GM18526 (cell line): ENCODE measurements around the gene KRTAP10-5.

Experiments used
- POLR2A ChIP-seq: IDR thresholded peaks from 3 replicates; pipeline ENCODE4 v1.6.1; 2011; ENCODE audit not compliant: insufficient read length; ENCODE audit errors: extremely low read depth

KRTAP10-5 gene

GRCh38 chr21:44548922-44549321, 31.5 kb downstream of the KRTAP10-5 start:
- no peak for TF ChIP-seq POLR2A

DNA sequence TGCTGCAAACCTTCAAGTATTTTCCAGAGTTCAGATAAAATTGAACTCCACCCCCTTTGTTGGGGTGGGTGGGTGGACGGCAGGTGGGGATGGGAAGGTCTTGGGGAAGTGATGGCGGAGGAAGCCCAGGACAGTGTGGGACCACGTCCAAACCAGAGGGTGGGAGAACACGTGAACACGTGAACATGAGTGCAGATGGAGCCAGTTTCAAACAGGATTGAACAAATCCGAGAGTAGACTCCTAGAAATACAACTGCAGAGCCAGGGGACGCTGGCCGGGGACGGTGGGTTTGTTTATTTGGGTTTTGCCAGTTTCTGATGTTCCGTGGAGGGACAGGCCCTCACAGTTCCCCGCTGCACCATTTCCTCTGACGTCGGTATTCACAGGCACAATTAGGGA, 32.0 kb downstream of the KRTAP10-5 start:
- no peak for TF ChIP-seq POLR2A

DNA sequence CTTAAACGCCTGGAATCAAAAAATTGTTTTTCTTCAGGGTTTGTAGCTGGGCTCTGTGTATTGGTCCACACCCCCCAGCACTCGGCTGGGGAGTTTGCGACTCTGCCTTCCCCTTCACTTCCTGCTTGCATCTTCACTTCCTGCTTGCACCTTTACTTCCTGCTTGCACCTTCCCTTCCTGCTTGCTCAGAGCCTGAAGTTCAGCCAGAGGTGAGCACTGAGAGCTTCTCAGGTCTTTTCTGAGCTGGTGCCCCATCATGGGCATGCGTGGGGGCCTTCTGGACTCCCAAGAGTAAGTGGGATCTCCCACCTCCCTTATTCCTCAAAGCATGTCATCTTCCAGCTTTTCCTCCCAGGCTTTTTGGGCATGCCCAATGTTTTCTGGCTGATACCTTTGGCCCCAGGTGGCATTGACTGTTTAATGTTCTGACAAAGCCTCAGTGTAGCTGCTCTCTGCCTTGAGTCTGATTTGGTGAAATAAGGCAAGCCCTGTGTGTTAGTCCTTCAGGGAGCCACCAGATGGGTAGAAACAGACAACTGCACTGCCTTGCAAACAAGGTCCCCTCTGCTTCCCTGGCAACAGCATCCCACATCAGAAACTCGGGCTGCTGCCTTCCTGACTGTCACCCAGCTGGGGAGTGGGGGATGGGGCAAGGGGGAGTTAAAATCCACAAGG, 32.6 kb downstream of the KRTAP10-5 start:
- no peak for TF ChIP-seq POLR2A

- TF ChIP-seq POLR2A, result no peak
Measured at GRCh38 chr21:44544566-44544965, 35.8 kb downstream of the KRTAP10-5 start.

DNA sequence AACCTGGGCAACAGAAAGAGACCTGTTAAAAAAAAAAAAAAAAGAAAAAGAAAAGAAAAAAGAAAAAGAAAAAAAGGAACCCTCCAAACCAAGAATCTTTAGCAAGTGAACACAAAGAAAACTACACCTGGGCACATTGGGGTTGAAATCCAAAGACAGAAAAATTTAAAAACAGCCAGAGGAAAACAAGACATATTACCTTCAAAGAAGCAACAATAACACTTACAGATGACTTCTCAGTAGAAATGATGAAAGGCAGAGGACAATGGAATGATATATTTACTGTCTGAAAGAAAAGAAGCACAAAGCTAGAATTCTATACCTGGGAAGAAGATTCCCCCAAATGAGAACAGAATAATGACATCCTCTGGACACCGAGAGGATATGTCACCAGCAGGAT, 37.7 kb downstream of the KRTAP10-5 start:
- no peak for TF ChIP-seq POLR2A

DNA sequence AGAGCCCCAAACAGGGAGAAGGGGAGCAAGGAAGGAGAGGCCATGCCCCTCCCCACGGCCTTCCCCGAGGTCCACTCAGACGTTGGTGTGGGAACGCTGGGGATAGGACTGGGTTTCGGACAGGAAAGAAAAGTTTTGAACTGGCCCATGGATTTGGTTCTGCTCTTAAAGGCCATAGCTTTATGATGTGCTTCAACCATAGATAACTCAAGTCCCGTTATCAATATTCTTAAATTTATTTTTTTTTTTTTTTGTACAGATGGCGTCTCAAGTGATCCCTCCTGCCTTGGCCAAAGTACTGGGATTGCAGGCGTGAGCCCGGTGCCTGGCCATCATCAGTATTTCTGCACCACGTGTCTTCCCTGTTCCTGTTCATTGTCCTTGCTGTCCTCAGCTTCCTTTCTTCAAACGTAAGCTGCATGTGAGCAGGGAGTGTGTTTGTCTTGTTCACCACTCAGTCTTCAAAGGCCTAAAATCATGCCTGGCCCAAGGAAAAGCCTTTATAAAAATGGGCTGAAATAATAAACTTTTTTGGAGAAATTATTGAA, 39.6 kb downstream of the KRTAP10-5 start:
- TF ChIP-seq POLR2A, result no peak

- no peak for TF ChIP-seq POLR2A
Measured at GRCh38 chr21:44539991-44540666, 40.3 kb downstream of the KRTAP10-5 start, which contains the start of gene KRTAP10-1. TSS of gene KRTAP10-1 (minus strand) at chr21:44540195. CDS start at chr21:44540150, 45 bp downstream.

DNA sequence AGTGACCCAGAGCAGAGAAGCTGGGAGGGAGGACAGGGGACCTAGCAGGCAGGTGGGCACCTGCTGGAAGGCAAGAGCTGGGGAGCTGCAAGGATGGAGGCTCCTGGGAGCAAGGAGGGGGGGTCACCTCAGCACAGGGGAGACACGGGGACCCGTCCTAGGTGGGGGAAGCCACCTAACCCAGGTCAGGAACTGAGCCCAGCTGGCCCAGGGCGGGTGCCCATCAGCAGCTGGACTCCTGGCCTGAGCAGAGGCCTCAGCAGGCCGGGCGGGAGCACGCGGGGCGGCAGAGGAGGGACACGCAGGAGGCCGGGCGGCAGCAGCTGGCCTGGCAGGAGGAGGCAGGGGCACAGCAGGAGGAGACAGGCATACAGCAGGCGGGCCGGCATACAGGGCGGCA, 41.4 kb downstream of the KRTAP10-5 start:
- no peak for TF ChIP-seq POLR2A

DNA sequence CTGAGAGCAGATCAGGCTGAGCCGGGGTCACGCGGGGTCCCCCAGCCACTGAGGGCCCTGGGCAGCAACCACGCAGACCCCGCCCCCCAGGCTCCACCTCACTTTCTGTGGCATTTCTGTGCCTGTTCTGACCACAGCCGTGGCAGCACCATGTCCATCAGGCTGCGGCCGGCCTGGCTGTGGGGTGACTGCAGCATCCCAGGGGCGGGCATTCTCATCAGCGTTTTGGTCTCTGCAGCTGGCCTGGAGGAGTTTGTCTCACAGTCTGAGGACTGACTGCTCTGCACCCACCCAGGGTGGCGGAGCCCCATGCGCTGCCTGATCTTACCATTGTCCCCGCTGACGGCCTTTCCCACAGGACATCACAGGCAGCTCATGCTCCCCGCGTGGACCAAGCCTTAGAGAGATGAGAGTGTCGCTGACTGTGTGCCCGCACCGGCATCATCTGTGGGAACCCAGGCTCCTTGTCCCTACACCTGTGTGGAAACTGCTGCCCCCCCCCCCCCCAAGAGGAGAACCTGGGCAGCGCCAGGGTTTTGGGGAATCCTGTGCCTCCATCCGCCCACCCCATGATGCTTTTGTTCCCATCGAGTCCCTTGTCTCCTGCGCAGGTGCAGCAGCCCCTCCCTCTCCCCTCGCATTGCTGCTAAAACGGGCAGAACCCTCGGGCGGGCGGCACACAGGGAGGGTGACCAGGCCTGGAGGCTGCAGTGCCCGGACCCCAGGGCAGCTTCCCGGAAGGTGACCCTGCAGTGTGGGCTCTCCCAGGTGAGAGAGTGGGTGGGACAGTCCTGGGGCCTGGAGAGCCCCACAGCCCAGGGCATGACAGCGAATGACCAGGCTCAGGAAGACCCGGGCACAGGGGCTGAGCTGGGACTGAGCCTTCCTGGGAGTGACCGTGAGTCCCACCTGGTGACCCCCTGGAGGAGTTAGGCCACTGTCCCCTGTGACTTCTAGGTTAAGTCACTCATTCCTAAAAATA, 42.2 kb downstream of the KRTAP10-5 start:
- TF ChIP-seq POLR2A, result no peak

DNA sequence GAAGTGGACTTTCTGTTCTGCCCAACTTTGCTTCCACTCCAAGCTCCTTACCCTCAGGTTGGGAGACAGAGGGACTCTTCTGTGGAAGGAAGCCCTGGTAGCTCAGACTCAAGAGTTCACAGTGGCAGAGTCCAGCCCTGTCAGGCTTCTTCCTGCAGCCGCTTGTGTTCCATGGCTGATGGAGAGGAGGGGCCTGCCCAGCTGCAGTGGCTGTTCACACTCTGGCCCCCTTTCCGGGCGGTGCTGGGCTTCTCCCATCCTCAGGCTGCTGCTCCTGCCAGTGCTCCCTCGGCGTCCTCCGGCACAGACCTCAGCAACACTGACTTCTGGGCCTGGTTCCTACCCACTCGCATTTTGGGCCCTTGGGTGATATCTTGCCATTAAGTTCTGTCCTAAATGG, 44.4 kb downstream of the KRTAP10-5 start:
- TF ChIP-seq POLR2A, result no peak

DNA sequence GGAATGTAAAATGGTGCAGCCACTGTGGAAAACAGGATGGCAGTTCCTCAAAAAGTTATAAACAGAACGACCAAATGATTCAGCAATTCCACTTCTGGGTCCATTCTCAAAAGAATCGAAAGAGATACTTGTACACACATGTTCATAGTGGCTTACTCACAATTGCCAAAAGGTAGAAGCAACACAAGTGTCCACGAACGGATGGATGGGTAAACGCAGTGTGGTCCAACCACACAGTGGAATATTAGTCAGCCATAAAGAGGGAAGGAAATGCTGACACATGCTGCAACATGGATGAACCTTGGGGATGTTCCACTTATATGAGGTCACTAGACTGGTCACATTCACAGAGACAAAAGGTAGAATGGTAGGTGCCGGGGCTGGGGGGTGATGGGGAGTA, 45.7 kb downstream of the KRTAP10-5 start:
- no peak for TF ChIP-seq POLR2A

- no peak for TF ChIP-seq POLR2A
Measured at GRCh38 chr21:44533891-44534627, 46.3 kb downstream of the KRTAP10-5 start.

DNA sequence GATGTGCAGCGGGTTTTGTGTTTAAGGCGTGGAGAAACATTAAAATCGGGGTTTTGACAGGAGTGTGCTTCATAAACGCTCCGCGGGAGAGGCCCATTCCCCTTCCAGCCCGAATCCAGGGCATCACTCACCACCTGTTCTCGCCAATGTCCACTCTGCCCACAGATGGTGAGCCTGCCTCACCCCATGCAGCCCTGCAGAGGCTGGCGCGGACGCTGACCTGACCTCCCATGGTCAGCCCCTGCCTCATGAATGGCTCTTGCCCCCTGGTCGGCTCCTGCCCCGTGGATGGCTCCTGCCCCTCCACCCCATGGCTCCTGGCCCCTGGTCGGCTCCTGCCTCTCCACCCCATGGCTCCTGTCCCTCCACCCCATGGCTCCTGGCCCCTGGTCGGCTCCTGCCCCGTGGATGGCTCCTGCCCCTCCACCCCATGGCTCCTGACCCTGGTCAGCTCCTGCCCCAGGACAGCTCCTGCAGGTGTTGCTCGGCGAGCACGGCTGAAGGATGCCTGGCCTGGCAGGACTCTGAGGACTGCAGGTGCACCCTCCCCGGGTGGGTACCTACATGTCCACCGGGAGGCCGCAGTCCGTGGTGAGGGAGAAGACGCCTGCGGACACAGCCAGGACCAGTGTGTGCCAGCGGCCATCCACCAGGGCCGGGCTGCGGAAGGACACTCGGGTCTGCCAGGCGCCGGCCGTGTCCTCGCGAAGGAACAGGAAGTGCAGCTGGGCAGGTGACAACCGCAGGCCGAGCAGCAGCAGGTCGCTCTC, 47.1 kb downstream of the KRTAP10-5 start:
- no peak for TF ChIP-seq POLR2A

DNA sequence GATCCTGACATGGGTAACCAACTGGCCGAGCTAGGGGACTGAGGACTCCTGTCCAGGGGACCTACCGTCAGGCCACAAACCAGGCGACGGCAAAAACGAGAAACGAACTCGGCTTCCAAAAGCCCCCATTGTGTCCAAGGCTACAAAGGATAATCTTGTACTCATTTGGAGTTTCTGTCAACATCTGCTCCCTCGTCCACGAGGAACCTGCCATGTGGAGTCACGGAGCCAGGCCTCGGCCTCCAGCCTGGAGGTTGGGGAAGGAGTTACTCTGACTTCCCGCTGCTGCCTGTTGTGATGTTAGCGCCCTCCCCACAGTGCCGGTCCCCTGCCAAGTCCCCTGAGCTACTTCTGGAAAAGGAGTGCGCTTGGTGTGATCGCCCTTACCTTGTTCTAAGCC, 47.7 kb downstream of the KRTAP10-5 start:
- no peak for TF ChIP-seq POLR2A
